CD14-positive monocyte (primary cell): ENCODE results near the gene MAPK7. TPM values are rescaled to one million over a fixed set of nuclear protein-coding genes. Genes with fewer than 3 reads are reported as not detected.

ENCODE experiments used
- DNase-seq, 3 donors: peaks; one replicate each; pipeline ENCODE4 v3.0.0-alpha.2; 2011 to 2022
- H2AFZ ChIP-seq: 2 replicates; pipeline ENCODE4 v1.6.0; 2012; ENCODE audit warnings: mild to moderate bottlenecking, low read depth, low read length, inconsistent platforms; ENCODE audit not compliant: insufficient read depth, poor library complexity, severe bottlenecking
- H3K27ac ChIP-seq, 2 donors: 1 replicate in 1 of 2; 2 replicates in 1 of 2; pipeline ENCODE4 v1.5.1; 2012 to 2013; ENCODE audit warnings: low read length in 2 of 2, control low read depth in 1 of 2, inconsistent platforms in 1 of 2, low read depth in 1 of 2, mild to moderate bottlenecking in 1 of 2
- H3K27me3 ChIP-seq, 2 donors: one replicate each; pipeline versions ENCODE4 v1.6.0 to v1.6.1; 2011 to 2013; ENCODE audit warnings: low read length in 2 of 2; ENCODE audit not compliant: control insufficient read depth in 2 of 2, insufficient read depth in 2 of 2
- H3K36me3 ChIP-seq, 2 donors: replicated peaks in 1 of 2; 1 replicate in 1 of 2; 2 replicates in 1 of 2; pipeline versions ENCODE4 v1.5.1 to v1.6.1; 2012 to 2013; ENCODE audit warnings: low read length in 2 of 2, control low read depth in 1 of 2, inconsistent platforms in 1 of 2, mild to moderate bottlenecking in 1 of 2; ENCODE audit not compliant: insufficient read depth in 2 of 2, control insufficient read depth in 1 of 2
- H3K4me1 ChIP-seq, 2 donors: 1 replicate in 1 of 2; 2 replicates in 1 of 2; pipeline versions ENCODE4 v1.5.1 to v1.6.1; 2012 to 2013; ENCODE audit warnings: low read length in 2 of 2, control low read depth in 1 of 2, inconsistent platforms in 1 of 2, mild to moderate bottlenecking in 1 of 2, moderate library complexity in 1 of 2; ENCODE audit not compliant: insufficient read depth in 2 of 2, control insufficient read depth in 1 of 2
- H3K4me2 ChIP-seq: replicated peaks from 2 replicates; pipeline ENCODE3; 2012; ENCODE audit warnings: low read length, moderate library complexity, mild to moderate bottlenecking; ENCODE audit not compliant: poor library complexity, severe bottlenecking; ENCODE audit errors: extremely low read depth
- H3K4me3 ChIP-seq, 3 experiments: fragments of 200-600 bp in 1 of 3; sonication (generic) in 1 of 3; replicated peaks in 1 of 3; 1 replicate in 2 of 3; 2 replicates in 1 of 3; pipeline ENCODE4 v1.5.1; 2011 to 2013; ENCODE audit warnings: low read length in 3 of 3, mild to moderate bottlenecking in 3 of 3, control low read depth in 2 of 3, low read depth in 2 of 3, inconsistent platforms in 1 of 3, moderate library complexity in 1 of 3
- H3K79me2 ChIP-seq: 2 replicates; pipeline ENCODE4 v1.6.0; 2012; ENCODE audit warnings: mild to moderate bottlenecking, control low read depth, inconsistent platforms, low read length, moderate library complexity; ENCODE audit not compliant: insufficient read depth
- H3K9ac ChIP-seq: 2 replicates; pipeline ENCODE4 v1.6.0; 2017; ENCODE audit warnings: low read length, mild to moderate bottlenecking; ENCODE audit not compliant: insufficient read depth, poor library complexity, severe bottlenecking
- H3K9me3 ChIP-seq, 2 donors: replicated peaks in 1 of 2; 1 replicate in 1 of 2; 2 replicates in 1 of 2; pipeline versions ENCODE4 v1.5.1 to v1.6.1; 2012 to 2013; ENCODE audit warnings: low read length in 2 of 2, control low read depth in 1 of 2; ENCODE audit not compliant: control insufficient read depth in 1 of 2, insufficient read depth in 1 of 2
- H4K20me1 ChIP-seq: 2 replicates; pipeline ENCODE4 v1.6.0; 2012; ENCODE audit warnings: mild to moderate bottlenecking, low read length, control low read depth, moderate library complexity; ENCODE audit not compliant: insufficient read depth
- H3K27ac Mint-ChIP-seq, 7 donors: one replicate each; pipeline ENCODE4 v1.8.0; 2020; ENCODE audit warnings: mild to moderate bottlenecking in 7 of 7, mixed read lengths in 7 of 7, moderate library complexity in 6 of 7, inconsistent platforms in 2 of 7
- H3K27me3 Mint-ChIP-seq, 3 donors: one replicate each; pipeline ENCODE4 v1.8.0; 2021 to 2022; ENCODE audit warnings: low read depth in 3 of 3, mild to moderate bottlenecking in 3 of 3, mixed read lengths in 3 of 3, moderate library complexity in 3 of 3, inconsistent platforms in 1 of 3
- H3K36me3 Mint-ChIP-seq, 2 donors: one replicate each; pipeline ENCODE4 v1.8.0; 2020; ENCODE audit warnings: mixed read lengths in 2 of 2, inconsistent platforms in 1 of 2, mild to moderate bottlenecking in 1 of 2
- H3K4me1 Mint-ChIP-seq: one replicate; pipeline ENCODE4 v1.8.0; 2020; ENCODE audit warnings: mild to moderate bottlenecking, mixed read lengths
- H3K4me3 Mint-ChIP-seq, 2 donors: one replicate each; pipeline ENCODE4 v1.8.0; 2020; ENCODE audit warnings: mild to moderate bottlenecking in 2 of 2, mixed read lengths in 2 of 2, moderate library complexity in 1 of 2
- H3K9me3 Mint-ChIP-seq, 7 donors: one replicate each; pipeline ENCODE4 v1.8.0; 2020 to 2022; ENCODE audit warnings: mixed read lengths in 7 of 7, mild to moderate bottlenecking in 6 of 7, moderate library complexity in 6 of 7, inconsistent platforms in 2 of 7
- CTCF ChIP-seq: fragments of 200-600 bp; IDR thresholded peaks from one replicate; pipeline ENCODE4 v1.8.0; 2022; ENCODE audit warnings: antibody characterized with exemption, mild to moderate bottlenecking
- WGBS: methylation state at CpG from one replicate; pipeline ENCODE4 v1.1.5; 2013; ENCODE audit warnings: missing lambda C conversion rate; ENCODE audit not compliant: insufficient coverage; 5-methylcytosine and 5-hydroxymethylcytosine counted together
- intact Hi-C, 2 donors: fragments of 100-400 bp; cut with micrococcal nuclease; formaldehyde crosslinking; loops; one replicate each; pipeline versions ENCODE4 v1.15.0 to v1.15.1; 2023
- polyA plus RNA-seq, 3 donors: library from polyadenylated mRNA; depleted of rRNA in 1 of 3; unstranded in 2 of 3; stranded (reverse) in 1 of 3; fragments of 300-500 nt in 2 of 3; fragments of >200 nt in 1 of 3; fragmentation: Illumina TruSeq in 2 of 3; gene quantifications; 1 replicate in 2 of 3; 2 replicates in 1 of 3; pipeline ENCODE4 v1.2.3, GENCODE V29; 2012 to 2021

Gene MAPK7
- polyA plus RNA-seq, 3 donors = 9.3 to 130 (median 10.0) TPM

- Mint-ChIP-seq H3K27me3 (peaks cover 23 to 50% (median 32%) of the 10 kb centered on the region in 3 donors), H3K9me3 (peaks cover 0 to 3% (median 0%) of the 10 kb centered on the region in 7 donors), H3K36me3 (no peaks in the 10 kb centered on the region), H3K4me1 (no peaks in the 10 kb centered on the region), H3K4me3 (no peak overlapping the region), H3K27ac (no peak overlapping the region)
- intact Hi-C loops = loop anchor here in 1 of 2 donors (5.0 kb wide), 1 partner anchor 39 kb away; no protein-coding TSS in a partner anchor
- Histone ChIP-seq H3K27me3 (peaks cover 0 to 53% of the 10 kb centered on the region in 2 donors), H4K20me1 (no peaks in the 10 kb centered on the region), H3K4me3 (no peak overlapping the region), H3K4me2 (no peak overlapping the region), H2AFZ (no peak overlapping the region), H3K79me2 (no peaks in the 10 kb centered on the region), H3K9ac (no peak overlapping the region), H3K36me3 (no peaks in the 10 kb centered on the region), H3K9me3 (no peaks in the 10 kb centered on the region), H3K4me1 (no peaks in the 10 kb centered on the region), H3K27ac (no peak overlapping the region)
- WGBS = 93% methylated on average over 9 of the region's 18 CpGs
- no peak for TF ChIP-seq CTCF
- DNase-seq = no peak
Measured at GRCh38 chr17:19335951-19336631, 42.2 kb upstream of the MAPK7 start.

GRCh38 chr17:19336938-19337711 is 41.2 kb upstream of the MAPK7 start:
- H3K4me1 Mint-ChIP-seq = no peaks in the 10 kb centered on the region
- H3K27ac Mint-ChIP-seq = no peak overlapping the region
- WGBS = 91% methylated on average over 20 of the region's 21 CpGs

More at GRCh38 chr17:19336938-19337711, 41.2 kb upstream of the MAPK7 start:
- H3K4me3 ChIP-seq = no peak overlapping the region
- H3K36me3 ChIP-seq = no peaks in the 10 kb centered on the region
- DNase-seq = peak in 1 of 3 donors; percentile 2
- Mint-ChIP-seq H3K9me3 (peaks cover 0 to 3% (median 0%) of the 10 kb centered on the region in 7 donors), H3K36me3 (no peaks in the 10 kb centered on the region), H3K27me3 (peaks cover 28 to 56% (median 29%) of the 10 kb centered on the region in 3 donors), H3K4me3 (peak overlapping the region in 1 of 2 donors; percentile 55)
- no peaks in the 10 kb centered on the region for H3K79me2 ChIP-seq
- no peak overlapping the region for H3K27ac ChIP-seq
- H3K4me2 ChIP-seq = no peak overlapping the region
- no peaks in the 10 kb centered on the region for H3K4me1 ChIP-seq
- no peak for TF ChIP-seq CTCF
- H3K27me3 ChIP-seq = peaks cover 0 to 46% of the 10 kb centered on the region in 2 donors
- H4K20me1 ChIP-seq = no peaks in the 10 kb centered on the region
- H2AFZ ChIP-seq = no peak overlapping the region
- no peak overlapping the region for H3K9ac ChIP-seq
- no peaks in the 10 kb centered on the region for H3K9me3 ChIP-seq
- intact Hi-C loops = loop anchor here in 1 of 2 donors (5.0 kb wide), 1 partner anchor 40 kb away; no protein-coding TSS in a partner anchor
